Body of pancreas (tissue), 4 donors: ENCODE measurements around the gene GDPGP1. TPM values are rescaled to one million over a fixed set of nuclear protein-coding genes. Genes with fewer than 3 reads are reported as not detected.

Source experiments
- ATAC-seq: fragments of 150-250 bp; one replicate; pipeline ENCODE4 v1.9.1; 2016
- DNase-seq, 4 donors: peaks; one replicate each; pipeline ENCODE4 v3.0.0-alpha.2; 2019
- H3K27ac ChIP-seq, 4 donors: fragments of 200-600 bp; sonication (generic); 1 replicate in 3 of 4; 2 replicates in 1 of 4; pipeline versions ENCODE4 v1.5.1 to v1.6.1; 2016 to 2019; ENCODE audit warnings: mild to moderate bottlenecking in 1 of 4, mixed read lengths in 1 of 4, moderate library complexity in 1 of 4
- H3K27me3 ChIP-seq, 2 donors: fragments of 200-600 bp; sonication (generic); one replicate each; pipeline ENCODE4 v1.6.0; 2016; ENCODE audit warnings: mild to moderate bottlenecking in 1 of 2
- H3K36me3 ChIP-seq, 2 donors: fragments of 200-600 bp; sonication (generic); replicated peaks in 1 of 2; 2 replicates each; pipeline ENCODE4 v1.5.1; 2016; ENCODE audit warnings: low read depth in 2 of 2; ENCODE audit not compliant: insufficient read depth in 1 of 2
- H3K4me1 ChIP-seq: fragments of 200-600 bp; sonication (generic); one replicate; pipeline ENCODE4 v1.6.0; 2016
- H3K4me3 ChIP-seq, 2 donors: fragments of 200-600 bp; sonication (generic); 1 replicate in 1 of 2; 2 replicates in 1 of 2; pipeline ENCODE4 v1.5.1; 2016 to 2019
- H3K9me3 ChIP-seq, 3 donors: fragments of 200-600 bp; sonication (generic); 1 replicate in 2 of 3; 2 replicates in 1 of 3; pipeline ENCODE4 v1.5.1; 2016
- CTCF ChIP-seq, 7 experiments: fragments of 450-650 bp in 4 of 7; fragments of 200-600 bp in 3 of 7; sonication (generic) in 3 of 7; IDR thresholded peaks; one replicate each; pipeline ENCODE4 v1.5.1; 2016 to 2019; ENCODE audit warnings: antibody characterized with exemption in 7 of 7
- POLR2A ChIP-seq, 3 donors: fragments of 450-650 bp; IDR thresholded peaks; one replicate each; pipeline ENCODE4 v1.6.1; 2016; ENCODE audit warnings: antibody characterized with exemption in 3 of 3, mild to moderate bottlenecking in 2 of 3
- WGBS, 2 donors: methylation state at CpG; one replicate each; pipeline ENCODE4 v1.1.5; 2017; 5-methylcytosine and 5-hydroxymethylcytosine counted together
- intact Hi-C: fragments of 100-400 bp; cut with DNase I; formaldehyde crosslinking; loops from one replicate; pipeline ENCODE4 v1.15.1; 2023
- total RNA-seq, 2 donors: library from RNA; depleted of rRNA; stranded (reverse); fragments of >200 nt; gene quantifications; one replicate each; pipeline ENCODE4 v1.1.0, GENCODE V29; 2016

The GDPGP1 gene
- total RNA-seq, 2 donors from 2014 or later, result 0.33 to 5.2 TPM

GRCh38 chr15:90203922-90204321 lies 30.1 kb upstream of the GDPGP1 start:
- ATAC-seq (no peak), DNase-seq (peak in 2 of 4 donors; percentile 33 to 46)
- Histone ChIP-seq H3K9me3 (no peaks in the 10 kb centered on the region), H3K36me3 (no peaks in the 10 kb centered on the region), H3K4me3 (no peak overlapping the region), H3K27me3 (no peaks in the 10 kb centered on the region), H3K27ac (no peak overlapping the region), H3K4me1 (peaks cover 54% of the 10 kb centered on the region)
- TF ChIP-seq POLR2A (IDR thresholded peaks at IDR 0.05) (no peak), CTCF (IDR thresholded peaks at IDR 0.05) (no peak)
- WGBS, 2 donors, result 61 to 96% methylated on average over 4 to 8 of the region's 8 CpGs
- intact Hi-C loops, result no loop called here

GRCh38 chr15:90205050-90205848 lies 28.8 kb upstream of the GDPGP1 start:
- Histone ChIP-seq H3K36me3 (no peaks in the 10 kb centered on the region), H3K9me3 (no peaks in the 10 kb centered on the region), H3K4me1 (peaks cover 57% of the 10 kb centered on the region), H3K27ac (no peak overlapping the region), H3K27me3 (no peaks in the 10 kb centered on the region), H3K4me3 (no peak overlapping the region)
- TF ChIP-seq POLR2A (IDR thresholded peaks at IDR 0.05), result no peak
- TF ChIP-seq CTCF (IDR thresholded peaks at IDR 0.05), result no peak
- intact Hi-C loops, result no loop called here
- no peak for ATAC-seq
- WGBS, 2 donors, result 81 to 84% methylated on average over 3 to 10 of the region's 10 CpGs
- no peak for DNase-seq

- intact Hi-C loops, result no loop called here
- no peak for ATAC-seq
- WGBS, 2 donors, result 52 to 85% methylated on average over 5 of the region's 5 CpGs
- no peaks in the 10 kb centered on the region for H3K9me3 ChIP-seq
- no peak overlapping the region for H3K4me3 ChIP-seq
- no peak overlapping the region for H3K27ac ChIP-seq
- no peaks in the 10 kb centered on the region for H3K36me3 ChIP-seq
- peaks cover 57% of the 10 kb centered on the region for H3K4me1 ChIP-seq
- TF ChIP-seq CTCF (IDR thresholded peaks at IDR 0.05), result no peak
- no peak for TF ChIP-seq POLR2A (IDR thresholded peaks at IDR 0.05)
- DNase-seq, result peak in 1 of 4 donors; percentile 22
- no peaks in the 10 kb centered on the region for H3K27me3 ChIP-seq
Measured at GRCh38 chr15:90205886-90206285, 28.1 kb upstream of the GDPGP1 start.

DNA sequence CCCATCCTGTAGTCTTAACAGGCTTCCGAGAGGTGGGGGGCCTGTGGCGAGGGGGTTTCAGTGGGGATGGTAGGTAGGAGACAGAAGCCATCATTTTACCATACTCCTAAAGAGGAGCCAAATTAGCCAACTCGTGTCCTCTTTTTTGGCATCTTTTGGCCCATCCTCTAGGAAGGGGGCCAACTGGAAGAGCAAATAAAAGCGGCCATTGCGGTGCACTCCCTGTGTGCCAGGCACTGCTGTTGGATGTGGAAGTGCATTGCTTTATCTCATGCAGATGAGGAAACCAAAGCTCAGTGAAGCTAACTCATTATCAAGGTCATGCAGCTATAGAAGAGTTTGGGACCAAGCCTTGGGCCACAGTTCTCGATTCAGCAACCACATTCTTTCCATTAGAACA lies 26.8 kb upstream of the GDPGP1 start:
- H3K4me1 ChIP-seq, result peaks cover 64% of the 10 kb centered on the region
- H3K9me3 ChIP-seq, result no peaks in the 10 kb centered on the region
- ATAC-seq, result no peak

More for the DNA sequence above, 26.8 kb upstream of the GDPGP1 start:
- intact Hi-C loops, result no loop called here
- H3K27ac ChIP-seq, result no peak overlapping the region
- 80 to 89% methylated on average over 5 to 6 of the region's 6 CpGs for WGBS, 2 donors
- no peaks in the 10 kb centered on the region for H3K36me3 ChIP-seq
- no peak overlapping the region for H3K4me3 ChIP-seq
- no peaks in the 10 kb centered on the region for H3K27me3 ChIP-seq
- no peak for TF ChIP-seq POLR2A (IDR thresholded peaks at IDR 0.05)
- TF ChIP-seq CTCF (IDR thresholded peaks at IDR 0.05), result no peak
- DNase-seq, result no peak
